Head of caudate nucleus (tissue), 42 donors: ENCODE measurements around the gene CDC73.
"Not testable (repeated sequence)": the region's sequence is repeated elsewhere in the genome, so short reads cannot be mapped to it uniquely, and the experiment has no call there.

Experiments
- DNase-seq, 42 donors: peaks; one replicate each; pipeline versions ENCODE4 v3.0.0 to v3.0.0-alpha.2; 2020 to 2021; ENCODE audit warnings: mixed read lengths in 7 of 42
- intact Hi-C: fragments of 100-400 bp; cut with DNase I; formaldehyde crosslinking; loops from one replicate; pipeline ENCODE4 v1.15.0; 2022

The CDC73 gene

DNA sequence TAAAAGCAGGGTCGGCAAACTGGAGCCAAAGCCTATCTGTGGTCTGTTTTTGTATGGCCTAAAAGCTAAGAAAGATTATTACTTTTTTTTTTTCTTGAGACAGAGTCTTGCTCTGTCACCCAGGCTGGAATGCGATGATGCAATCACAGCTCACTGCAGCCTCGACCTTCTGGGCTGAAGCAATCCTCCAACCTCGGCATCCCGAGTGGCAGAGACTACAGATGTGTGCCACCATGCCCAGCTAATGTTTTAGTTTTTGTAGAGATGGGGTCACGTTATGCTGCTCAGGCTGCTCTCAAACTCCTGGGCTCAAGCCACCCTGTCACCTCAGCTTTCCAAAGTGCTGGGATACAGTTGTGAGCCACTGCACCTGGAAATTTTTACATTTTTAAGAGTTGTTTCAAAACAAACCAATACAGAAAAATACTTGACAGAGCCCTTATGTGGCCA lies 10.2 kb upstream of the CDC73 start:
- intact Hi-C loops = no loop called here
- DNase-seq = no peak

DNA sequence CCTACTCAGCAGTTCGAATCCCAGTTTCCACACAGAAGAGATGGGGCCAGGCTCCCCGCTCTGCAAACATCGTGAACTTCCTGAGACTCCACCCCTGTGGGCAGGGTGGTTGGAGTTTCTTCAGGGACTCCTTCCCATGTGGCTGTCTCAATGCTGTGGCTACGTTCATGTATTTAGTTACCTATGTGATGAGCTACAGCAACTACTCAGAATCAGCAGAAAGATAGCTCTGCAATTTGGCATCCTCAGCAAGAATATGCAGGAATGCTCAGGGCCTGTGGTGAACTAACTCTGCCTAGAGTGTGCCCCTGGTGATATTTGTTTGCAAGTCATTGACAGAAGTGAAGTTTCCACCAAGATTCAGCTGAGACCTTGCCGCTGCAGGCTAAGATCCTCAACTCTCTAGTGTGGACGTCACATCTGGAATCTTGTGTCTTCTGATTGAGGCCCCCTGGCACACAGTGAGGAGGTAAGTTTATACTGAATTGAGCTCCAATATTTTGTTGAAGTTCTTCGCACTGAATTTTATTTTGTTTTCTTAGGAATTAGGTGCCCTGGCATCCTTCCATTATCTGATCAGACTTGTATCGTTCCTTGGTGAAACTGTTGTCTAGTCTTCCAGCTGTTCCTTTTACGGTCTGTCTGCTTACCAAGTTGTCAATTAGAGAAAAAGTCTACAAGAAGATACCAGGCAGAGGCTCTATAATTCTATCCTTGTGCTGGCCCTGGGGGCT lies 8.4 kb upstream of the CDC73 start:
- DNase-seq = no peak
- intact Hi-C loops = no loop called here

DNA sequence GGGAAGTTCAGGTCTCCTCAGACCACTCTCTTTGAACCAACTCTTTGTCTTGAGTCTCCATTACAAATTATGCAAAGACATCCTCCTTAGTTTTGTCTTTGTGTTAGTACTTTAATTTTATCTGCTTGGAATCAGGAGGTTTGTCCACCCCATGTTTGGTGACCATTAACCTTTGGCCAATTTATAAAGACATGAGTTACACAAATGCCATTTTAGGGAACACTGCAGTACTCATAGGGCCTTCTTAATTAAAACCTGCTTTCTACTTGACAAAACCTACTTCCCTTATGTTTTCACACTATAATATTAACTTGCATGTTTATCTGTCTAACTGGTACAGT lies 7.9 kb upstream of the CDC73 start:
- DNase-seq = no peak
- intact Hi-C loops = no loop called here

DNA sequence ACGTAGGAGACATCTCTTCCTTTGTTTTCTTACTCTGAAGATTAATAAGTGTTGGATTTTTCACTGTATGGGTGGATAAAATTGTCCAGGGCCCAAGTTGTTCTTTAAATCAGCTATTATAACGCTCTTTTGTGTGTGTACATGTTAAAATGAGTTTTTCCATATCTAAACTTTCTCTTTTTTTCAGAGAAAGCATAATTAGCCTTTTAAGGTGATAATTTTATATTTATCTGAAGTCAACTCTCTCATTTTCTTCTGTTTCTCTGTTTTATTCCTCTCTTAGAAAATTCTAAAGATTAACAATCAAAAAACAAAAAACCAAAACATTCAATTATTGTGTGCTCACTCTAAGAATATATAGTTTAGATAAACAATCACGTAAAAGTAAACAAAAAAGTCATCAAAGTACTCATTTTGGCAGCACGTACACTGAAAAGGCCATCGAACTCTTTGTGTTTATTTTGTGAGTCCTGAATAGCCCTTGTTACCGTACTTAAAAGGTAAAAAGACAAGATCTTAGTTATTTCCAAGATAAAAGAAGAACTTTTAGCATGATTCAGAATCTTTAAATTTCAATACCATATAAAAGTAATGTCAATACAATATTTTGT lies 7.2 kb upstream of the CDC73 start:
- intact Hi-C loops = no loop called here

DNA sequence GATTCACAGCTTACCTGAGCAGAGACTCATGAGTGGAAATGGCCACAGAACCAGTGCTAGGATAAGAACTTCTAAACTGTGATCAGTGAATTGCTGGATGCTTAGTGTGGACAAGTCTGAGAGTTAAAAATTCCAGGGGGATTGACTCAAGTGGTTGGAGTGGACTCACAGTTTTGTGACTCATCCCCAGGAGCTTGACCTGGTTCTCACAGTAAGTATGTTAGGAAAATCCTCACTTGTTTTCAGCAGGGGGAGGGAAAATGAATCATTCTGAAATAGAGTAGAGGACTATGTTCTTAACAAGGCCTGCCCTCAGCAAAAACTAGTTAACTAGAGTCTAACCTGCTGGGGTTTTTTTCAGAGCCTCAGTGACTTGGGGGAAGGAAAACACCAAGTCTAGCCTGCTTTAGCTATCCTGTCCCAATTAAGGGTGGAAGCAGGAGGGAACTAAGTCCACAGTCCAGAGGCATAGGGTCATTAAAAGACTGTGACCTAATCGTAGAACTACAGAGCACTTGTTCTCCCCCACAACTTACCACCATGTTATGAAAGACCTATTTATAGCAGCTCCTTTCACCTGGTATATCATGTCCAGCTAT lies 6.1 kb upstream of the CDC73 start:
- intact Hi-C loops = no loop called here
- DNase-seq = no peak

More for the DNA sequence above, 7.2 kb upstream of the CDC73 start:
- no peak for DNase-seq

DNA sequence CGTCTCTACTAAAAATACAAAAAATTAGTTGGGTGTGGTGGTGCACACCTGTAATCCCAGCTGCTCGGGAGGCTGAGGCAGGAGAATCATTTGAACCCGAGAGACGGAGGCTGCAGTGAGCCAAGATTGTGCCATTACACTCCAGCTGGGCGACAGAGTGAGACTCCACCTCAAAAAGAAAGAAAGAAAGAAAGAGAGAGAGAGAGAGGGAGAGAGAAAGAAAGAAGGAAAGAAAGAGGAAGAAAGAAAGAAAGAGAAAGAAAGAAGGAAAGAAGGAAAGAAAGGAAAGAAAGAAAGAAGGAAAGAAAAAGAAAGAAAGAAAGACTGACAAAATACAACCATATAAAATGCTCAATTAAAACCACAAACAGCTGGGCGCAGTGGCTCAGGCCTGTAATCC lies 4.7 kb upstream of the CDC73 start:
- intact Hi-C loops = not testable (repeated sequence)

DNA sequence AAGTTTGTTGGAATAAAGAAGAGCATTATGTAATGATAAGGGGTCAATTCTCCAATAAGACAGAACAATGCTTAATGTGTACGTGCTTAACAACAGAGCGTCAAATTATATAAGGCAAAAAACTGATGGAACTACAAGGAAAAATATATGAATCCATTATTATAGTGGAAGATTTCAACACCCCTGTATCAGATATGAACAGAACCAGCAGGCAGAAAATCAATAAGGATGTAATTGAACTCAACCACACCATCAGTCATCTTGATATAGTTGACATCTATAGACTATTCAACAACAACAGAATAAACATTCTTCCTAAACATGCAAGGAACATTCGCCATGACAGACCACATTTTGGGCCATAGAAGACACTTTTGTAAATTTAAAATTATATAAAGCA lies 3.6 kb upstream of the CDC73 start:
- intact Hi-C loops = no loop called here
- no peak for DNase-seq

More for the DNA sequence above, 4.7 kb upstream of the CDC73 start:
- DNase-seq = not testable (repeated sequence)

DNA sequence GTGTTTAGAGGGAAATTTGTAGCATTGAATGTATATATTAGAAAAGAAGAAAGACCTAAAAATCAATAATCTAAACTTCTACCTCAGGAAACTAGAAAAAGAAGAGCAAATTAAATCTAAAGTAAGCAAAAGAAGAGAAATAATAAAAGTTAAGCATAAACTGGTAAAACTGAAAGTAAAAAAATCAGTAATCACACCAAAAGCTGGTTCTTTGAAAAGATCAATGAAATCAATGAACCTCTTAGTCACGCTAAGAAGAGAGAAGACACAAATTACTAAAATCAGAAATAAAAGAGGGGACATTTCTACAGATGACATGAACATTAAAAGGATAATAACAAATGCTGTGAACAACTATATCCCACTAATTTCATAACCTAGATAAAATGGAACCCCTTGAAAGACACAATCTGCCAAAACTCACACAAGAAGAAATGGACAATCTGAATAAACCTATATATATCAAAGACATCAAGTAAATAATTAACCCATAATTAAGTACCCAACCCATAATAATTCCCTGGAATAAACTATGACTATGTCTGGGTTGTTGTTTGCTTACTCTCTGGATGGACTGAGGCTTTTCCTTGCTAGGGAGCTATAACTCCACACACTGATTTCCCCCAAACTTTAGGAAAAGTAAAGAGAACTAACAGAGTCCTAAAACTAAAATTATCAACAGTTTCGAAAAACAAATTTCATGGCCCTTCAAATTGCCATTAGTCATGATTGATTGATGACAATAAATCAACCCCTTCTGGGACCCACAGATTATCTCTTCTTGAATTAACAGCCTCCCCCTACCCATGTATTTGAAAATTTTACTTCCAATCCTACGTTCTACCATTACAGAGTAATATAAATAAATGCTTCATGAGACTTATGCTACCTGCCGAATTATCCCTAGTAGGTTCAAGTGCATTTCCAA lies 2.8 kb upstream of the CDC73 start:
- intact Hi-C loops = no loop called here
- no peak for DNase-seq

DNA sequence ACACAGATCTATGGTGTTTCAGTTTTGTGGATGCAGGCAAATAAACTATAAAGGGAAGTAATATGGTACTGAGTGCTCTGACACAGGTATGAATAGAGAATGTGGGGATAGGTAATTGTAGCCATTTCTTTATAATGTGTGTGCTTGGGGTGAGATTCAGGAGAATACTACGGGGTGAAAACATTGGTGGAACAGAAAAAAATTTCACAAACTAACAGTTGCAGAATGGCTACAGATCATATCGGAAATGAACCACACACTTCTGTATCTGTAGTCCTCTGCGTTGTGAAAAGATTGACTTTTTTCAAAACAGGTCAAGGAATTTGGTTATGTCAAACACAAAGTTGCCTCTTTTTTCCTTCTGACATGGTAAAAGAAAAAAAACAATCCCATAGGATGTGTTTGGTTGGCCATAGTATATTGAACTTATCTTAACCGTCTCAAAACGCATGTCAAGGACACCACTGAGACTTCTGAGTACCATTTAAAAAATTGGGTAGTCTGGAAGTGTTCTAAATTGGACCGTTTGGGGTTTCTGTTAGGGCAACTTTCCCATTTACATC lies 1.1 kb upstream of the CDC73 start:
- intact Hi-C loops = loop anchor here (5.0 kb wide), 2 partner anchors 63 to 313 kb away; partner anchors contain the start of genes RGS2, RO60 and UCHL5

DNA sequence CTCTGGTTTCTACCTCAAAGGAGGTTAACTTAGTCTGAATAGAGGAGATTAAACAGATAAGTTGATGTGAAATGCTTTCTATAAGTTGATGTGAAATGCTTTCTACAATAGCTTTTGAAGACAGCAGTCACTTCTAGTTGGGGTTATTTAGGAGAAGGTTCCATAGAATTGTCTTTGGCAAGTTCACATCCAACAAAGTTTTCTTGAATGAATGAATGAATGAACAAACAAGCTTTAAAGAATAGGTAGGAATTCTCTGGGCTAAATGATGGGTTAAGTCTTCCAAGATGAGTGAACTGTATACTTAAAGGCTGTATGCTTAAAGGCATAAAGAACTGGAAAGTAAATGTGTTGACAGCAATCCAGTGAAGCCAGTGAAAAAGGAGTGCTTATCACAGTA lies 1.9 kb downstream of the CDC73 start:
- intact Hi-C loops = loop anchor here (5.0 kb wide), 2 partner anchors 66 to 316 kb away; partner anchors contain the start of genes RGS2, RO60 and UCHL5
- DNase-seq = no peak

More for the DNA sequence above, 1.1 kb upstream of the CDC73 start:
- DNase-seq = no peak

DNA sequence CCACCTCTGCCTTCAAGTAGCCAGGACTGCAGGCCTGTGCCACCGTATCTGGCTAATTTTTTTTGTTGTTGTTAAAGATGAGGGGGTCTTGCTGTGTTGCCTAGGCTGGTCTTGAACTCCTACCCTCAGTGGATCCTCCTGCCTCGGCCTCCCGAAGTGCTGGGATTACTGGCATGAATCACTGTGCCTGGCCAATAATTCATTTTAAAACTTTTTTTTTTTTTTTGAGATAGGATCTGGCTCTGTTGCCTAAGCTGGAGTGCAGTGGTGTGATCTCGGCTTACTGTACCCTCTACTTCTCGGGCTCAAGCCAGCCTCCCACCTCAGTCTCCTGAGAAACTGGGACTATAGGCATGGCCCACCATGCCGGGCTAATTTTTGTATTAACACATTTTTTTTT lies 3.5 kb downstream of the CDC73 start:
- no peak for DNase-seq
- intact Hi-C loops = no loop called here

DNA sequence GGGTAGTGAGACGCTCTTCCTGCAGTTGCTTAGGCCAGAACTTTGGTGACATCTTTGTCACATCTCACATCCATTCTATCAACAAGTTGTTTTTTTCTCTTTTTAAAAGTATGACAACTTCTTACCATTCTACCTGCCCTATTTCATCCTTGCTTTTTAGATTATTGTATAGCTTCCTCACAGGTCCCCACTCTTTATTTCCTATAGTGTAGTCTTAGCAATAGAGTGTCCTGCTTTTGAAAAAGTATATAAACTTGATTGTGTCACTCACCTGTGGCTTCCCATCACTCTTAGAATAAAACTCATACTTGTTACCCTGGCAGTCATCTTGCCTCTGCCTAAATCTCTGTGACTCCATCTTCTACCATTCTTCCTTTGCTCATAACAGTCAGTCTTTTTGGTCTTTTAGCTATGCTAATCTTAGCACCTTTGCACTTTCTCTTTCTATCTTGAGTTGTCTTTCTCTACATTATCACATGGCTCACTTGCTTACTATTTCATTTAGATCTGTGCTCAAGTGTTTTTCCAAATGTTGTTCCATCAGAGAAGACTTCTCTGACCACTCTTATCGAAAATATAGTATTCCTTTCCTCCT lies 9.5 kb downstream of the CDC73 start:
- intact Hi-C loops = no loop called here
- DNase-seq = no peak

DNA sequence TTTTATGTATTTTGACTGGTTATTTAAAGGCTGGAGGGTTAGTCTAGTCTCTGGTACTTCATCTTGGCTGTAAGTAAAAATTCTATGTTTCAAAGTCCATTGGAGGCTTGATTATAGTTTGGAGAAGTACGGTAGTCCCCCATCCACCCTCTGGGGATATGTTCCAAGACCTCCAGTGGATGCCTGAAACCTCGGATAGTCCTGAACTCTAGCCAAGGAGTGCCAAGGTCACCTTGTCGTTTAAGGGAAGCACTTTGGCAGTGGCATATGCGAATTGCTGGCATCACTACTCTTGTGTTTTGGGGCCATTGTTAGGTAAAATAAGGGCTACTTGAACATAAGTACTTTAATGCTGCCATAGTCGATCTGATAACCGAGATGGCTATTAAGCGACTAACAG lies 18.4 kb downstream of the CDC73 start:
- DNase-seq = no peak
- intact Hi-C loops = no loop called here

DNA sequence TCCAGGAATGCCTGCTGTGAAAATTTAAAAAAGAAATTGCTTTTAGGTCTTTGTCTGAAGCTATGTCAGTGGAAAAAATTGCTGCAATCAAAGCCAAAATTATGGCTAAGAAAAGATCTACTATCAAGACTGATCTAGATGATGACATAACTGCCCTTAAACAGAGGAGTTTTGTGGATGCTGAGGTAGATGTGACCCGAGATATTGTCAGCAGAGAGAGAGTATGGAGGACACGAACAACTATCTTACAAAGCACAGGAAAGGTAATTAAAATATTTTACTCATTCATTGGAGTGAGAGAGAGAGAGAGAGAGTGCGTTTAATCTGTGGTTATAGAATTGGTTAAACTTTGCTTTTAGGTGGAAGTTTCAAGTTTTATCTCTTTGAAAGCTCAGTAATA lies 20.0 kb downstream of the CDC73 start:
- no peak for DNase-seq
- intact Hi-C loops = no loop called here

DNA sequence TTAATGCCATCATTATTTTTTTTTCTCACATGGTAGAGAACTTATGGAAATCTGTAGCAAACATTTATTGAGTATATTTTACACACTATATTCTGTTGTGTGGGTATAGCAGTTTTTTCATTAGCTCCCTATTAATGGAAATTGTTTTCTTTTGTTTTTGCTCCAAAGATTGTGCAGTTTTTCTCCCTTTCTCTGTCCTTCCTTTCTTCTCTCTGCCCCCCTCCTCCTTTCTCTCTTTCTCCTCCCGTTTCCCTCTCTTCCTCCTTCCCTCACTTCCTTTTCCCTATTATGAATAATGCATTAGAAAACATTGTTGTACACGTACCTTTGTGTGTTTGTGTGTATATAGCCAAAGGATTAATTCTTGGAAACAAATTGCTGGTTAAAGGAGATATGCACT lies 20.6 kb downstream of the CDC73 start:
- intact Hi-C loops = no loop called here
- DNase-seq = no peak

DNA sequence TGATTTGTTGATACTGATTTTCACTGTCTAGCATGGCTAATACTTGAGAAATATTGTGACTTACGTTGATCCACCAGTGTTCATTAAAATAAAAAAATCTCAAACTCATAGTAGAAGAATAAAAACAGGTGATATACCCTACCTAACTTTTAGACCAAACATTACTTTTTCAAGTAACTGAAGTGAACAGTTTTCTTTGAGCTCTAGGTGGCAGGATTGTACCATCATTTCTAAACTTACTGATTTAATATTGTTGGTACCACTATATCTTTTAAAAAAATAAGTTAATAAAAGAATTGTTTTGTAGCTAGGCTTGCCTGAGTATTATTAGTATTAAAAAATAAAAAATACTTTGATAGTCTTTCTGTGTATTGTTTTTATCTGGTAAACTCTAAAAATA lies 21.5 kb downstream of the CDC73 start:
- DNase-seq = no peak

DNA sequence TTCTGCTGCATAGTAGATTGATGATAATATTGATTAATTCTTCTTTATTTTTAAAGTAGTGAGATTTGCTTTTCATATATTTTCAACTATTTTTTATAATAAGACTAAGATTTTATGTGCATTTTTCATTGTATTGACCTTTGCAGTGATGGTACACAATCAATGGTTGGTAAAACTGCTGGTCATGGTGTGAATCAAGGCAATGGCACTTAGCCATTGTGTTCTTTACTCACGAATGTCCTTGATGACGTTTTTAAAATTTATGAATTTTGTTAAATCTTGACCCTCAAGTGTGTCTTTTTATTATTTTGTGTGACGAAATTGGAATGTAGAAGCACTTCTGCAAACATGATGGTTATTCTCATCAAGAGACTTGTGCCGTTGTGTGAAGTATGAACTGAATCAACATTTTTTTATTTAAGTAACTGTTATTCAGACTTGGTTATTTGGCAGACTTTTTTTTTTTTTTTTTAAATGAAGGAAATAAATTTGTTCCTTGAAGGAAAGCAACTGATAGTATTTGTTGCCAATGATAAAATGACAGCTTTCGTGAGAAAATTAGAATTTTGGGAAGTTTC lies 22.6 kb downstream of the CDC73 start:
- DNase-seq = no peak
- intact Hi-C loops = no loop called here

More for the DNA sequence above, 21.5 kb downstream of the CDC73 start:
- intact Hi-C loops = no loop called here

DNA sequence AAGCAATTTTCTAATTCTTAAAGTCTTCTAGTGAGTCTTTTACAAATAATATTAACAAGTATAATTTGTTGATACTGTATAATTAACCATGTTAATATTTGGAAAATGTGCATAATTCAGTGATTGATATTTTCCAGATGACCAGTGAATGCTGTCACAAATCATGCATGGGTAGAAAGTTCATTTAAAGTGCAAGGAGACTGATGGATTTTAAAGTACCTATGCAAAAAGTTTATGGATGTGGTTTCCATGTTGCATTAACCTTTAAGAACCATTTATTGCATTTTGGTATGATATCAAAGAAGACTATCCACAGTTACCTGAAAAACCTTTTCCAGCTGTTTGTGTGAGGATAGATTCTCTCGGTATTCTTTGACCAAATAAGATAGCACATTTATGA lies 23.2 kb downstream of the CDC73 start:
- DNase-seq = no peak
- intact Hi-C loops = no loop called here
